GM12878 (cell line): Measurements from ENCODE around the gene TMEM208. TPM values are rescaled to one million over a fixed set of nuclear protein-coding genes. Genes with fewer than 3 reads are reported as not detected.

ENCODE experiments used
- ATAC-seq: fragments of 200-7000 bp; cut with Tn5 transposase; 3 replicates; pipeline ENCODE4 v1.9.1; 2020; ENCODE audit warnings: mild to moderate bottlenecking, moderate library complexity
- BruUV-seq: library from RNA; stranded (reverse); fragments of 400-500 nt; replicated peaks from 2 replicates; lab custom pipeline; 2021; lab: Mats Ljungman, UMichigan
- CTCF ChIA-PET: fragments of 300-600 bp; sonication (Branson Sonifier 250); formaldehyde crosslinking; extraction: SDS; loops from one replicate; lab custom pipeline; 2021; ENCODE audit warnings: inconsistent platforms; lab: Yijun Ruan, JAX
- POLR2A ChIA-PET: fragments of 350-600 bp; formaldehyde crosslinking; extraction: SDS; loops from one replicate; lab custom pipeline; 2021; ENCODE audit warnings: inconsistent platforms; lab: Charles Lee
- RAD21 ChIA-PET: fragments of 300-600 bp; sonication (Branson Sonifier 250); formaldehyde crosslinking; loops from one replicate; lab custom pipeline; 2023; ENCODE audit warnings: antibody characterized with exemption; ENCODE audit not compliant: unreplicated experiment; lab: Charles Lee
- SMC1A ChIA-PET: fragments of 300-600 bp; sonication (Branson Sonifier 250); formaldehyde crosslinking; loops from one replicate; lab custom pipeline; 2023; ENCODE audit not compliant: unreplicated experiment, uncharacterized antibody; lab: Charles Lee
- DNase-seq: peaks from one replicate; pipeline ENCODE4 v3.0.0-alpha.2; 2011; ENCODE audit warnings: low read depth, low spot score
- FAIRE-seq: peaks from 3 replicates; lab custom pipeline; 2011; peaks lifted over from hg19 to GRCh38; lab: Jason Lieb, UNC
- H2AFZ ChIP-seq: 2 replicates; pipeline ENCODE4 v1.6.0; 2011; ENCODE audit warnings: low read depth, low read length, control low read depth; ENCODE audit not compliant: control insufficient read depth
- H3K27ac ChIP-seq: 2 replicates; pipeline ENCODE4 v1.5.1; 2011; ENCODE audit warnings: control low read depth; ENCODE audit not compliant: control insufficient read depth, insufficient read depth
- H3K27me3 ChIP-seq, 2 experiments: replicated peaks in 1 of 2; 2 replicates each; pipeline versions ENCODE4 v1.6.0 to v1.6.1; 2011; ENCODE audit warnings: low read length in 1 of 2; ENCODE audit not compliant: control insufficient read depth in 2 of 2, insufficient read depth in 2 of 2
- H3K36me3 ChIP-seq, 2 experiments: 2 replicates each; pipeline ENCODE4 v1.5.1; 2011; ENCODE audit warnings: low read length in 1 of 2; ENCODE audit not compliant: control insufficient read depth in 2 of 2, insufficient read depth in 2 of 2
- H3K4me1 ChIP-seq: 2 replicates; pipeline ENCODE4 v1.6.1; 2011; ENCODE audit warnings: mild to moderate bottlenecking, low read length, moderate library complexity, mixed read lengths; ENCODE audit not compliant: control insufficient read depth, insufficient read depth
- H3K4me2 ChIP-seq: 2 replicates; pipeline ENCODE4 v1.6.0; 2011; ENCODE audit warnings: control low read depth; ENCODE audit not compliant: control insufficient read depth, insufficient read depth
- H3K4me3 ChIP-seq: fragments of 200-600 bp; sonication (generic); 2 replicates; pipeline ENCODE4 v1.5.1; 2016
- H3K79me2 ChIP-seq: 2 replicates; pipeline ENCODE4 v1.6.0; 2011; ENCODE audit warnings: low read length; ENCODE audit not compliant: control insufficient read depth, insufficient read depth
- H3K9ac ChIP-seq: 2 replicates; pipeline ENCODE4 v1.8.0; 2011; ENCODE audit warnings: low read length, control low read depth, mixed read lengths; ENCODE audit not compliant: control insufficient read depth, insufficient read depth
- H3K9me3 ChIP-seq: replicated peaks from 3 replicates; pipeline ENCODE4 v1.5.1; 2011; ENCODE audit warnings: mild to moderate bottlenecking, low read length; ENCODE audit not compliant: control insufficient read depth, insufficient read depth
- H4K20me1 ChIP-seq: 2 replicates; pipeline ENCODE4 v1.6.0; 2011; ENCODE audit not compliant: control insufficient read depth, insufficient read depth
- CREB1 ChIP-seq: IDR thresholded peaks from 2 replicates; pipeline ENCODE4 v1.6.1; 2012; ENCODE audit warnings: low read depth, mild to moderate bottlenecking, inconsistent platforms
- POLR2A ChIP-seq: IDR thresholded peaks from 2 replicates; pipeline ENCODE4 v1.6.1; 2011; ENCODE audit warnings: low read depth, mild to moderate bottlenecking, low read length
- POLR2AphosphoS2 ChIP-seq: IDR thresholded peaks from 2 replicates; pipeline ENCODE4 v1.6.1; 2011; ENCODE audit warnings: low read depth, mild to moderate bottlenecking, low read length, improper control_type of control experiment, moderate library complexity
- POLR2AphosphoS5 ChIP-seq: IDR thresholded peaks from 2 replicates; pipeline ENCODE4 v1.6.1; 2011; ENCODE audit warnings: mild to moderate bottlenecking, low read length, inconsistent platforms
- SMC3 ChIP-seq: IDR thresholded peaks from 2 replicates; pipeline ENCODE4 v1.6.1; 2011; ENCODE audit warnings: low read length, improper control_type of control experiment, borderline replicate concordance
- WGBS: methylation state at CpG from one replicate; pipeline ENCODE4 v1.1.6; 2016; ENCODE audit warnings: low lambda C conversion rate; ENCODE audit not compliant: insufficient replicate concordance, insufficient coverage; ENCODE audit errors: missing lambda C conversion rate; 5-methylcytosine and 5-hydroxymethylcytosine counted together
- in situ Hi-C: fragments of 300-500 bp; cut with MboI; formaldehyde crosslinking; loops from 9 replicates; pipeline ENCODE4 v1.14.3; 2018; ENCODE audit warnings: mixed read lengths
- intact Hi-C: fragments of 100-400 bp; cut with micrococcal nuclease; formaldehyde crosslinking; loops from one replicate; pipeline ENCODE4 v1.14.2; 2022; ENCODE audit not compliant: unreplicated experiment
- polyA plus RNA-seq, 11 experiments: library from polyadenylated mRNA; depleted of rRNA in 4 of 11; unstranded in 6 of 11; stranded (reverse) in 5 of 11; fragments of >200 nt; fragmentation: Nextera tagmentation in 4 of 11; fragmentation: Illumina TruSeq in 1 of 11; extraction: Ambion mirVana in 4 of 11; extraction: Trizol in 1 of 11; gene quantifications; 1 replicate in 1 of 11; 2 replicates in 10 of 11; pipeline versions ENCODE4 v1.2.1 to v1.2.3, GENCODE V29; 2011 to 2016; ENCODE audit warnings: inconsistent platforms in 2 of 11, missing spikeins in 2 of 11, low read depth in 1 of 11
- total RNA-seq, 4 experiments: library from RNA; depleted of rRNA in 3 of 4; stranded (reverse); fragments of >200 nt in 3 of 4; fragmentation: Illumina TruSeq in 1 of 4; extraction: Trizol in 1 of 4; gene quantifications; 2 replicates each; pipeline versions ENCODE4 v1.2.1 to v1.2.3, GENCODE V29; 2013 to 2021
- TF ChIP-seq, protein P1 (sequence below): IDR thresholded peaks from 2 replicates; pipeline ENCODE4 v1.6.1; 2012; ENCODE audit warnings: mild to moderate bottlenecking, low read depth, low read length

TMEM208 gene
- total and polyA plus RNA-seq, 10 of the 15 experiments (the other 5 are each of a cell fraction or from before 2014, with no cell fraction given), result 34.1 to 244 (median 54.1) TPM

DNA sequence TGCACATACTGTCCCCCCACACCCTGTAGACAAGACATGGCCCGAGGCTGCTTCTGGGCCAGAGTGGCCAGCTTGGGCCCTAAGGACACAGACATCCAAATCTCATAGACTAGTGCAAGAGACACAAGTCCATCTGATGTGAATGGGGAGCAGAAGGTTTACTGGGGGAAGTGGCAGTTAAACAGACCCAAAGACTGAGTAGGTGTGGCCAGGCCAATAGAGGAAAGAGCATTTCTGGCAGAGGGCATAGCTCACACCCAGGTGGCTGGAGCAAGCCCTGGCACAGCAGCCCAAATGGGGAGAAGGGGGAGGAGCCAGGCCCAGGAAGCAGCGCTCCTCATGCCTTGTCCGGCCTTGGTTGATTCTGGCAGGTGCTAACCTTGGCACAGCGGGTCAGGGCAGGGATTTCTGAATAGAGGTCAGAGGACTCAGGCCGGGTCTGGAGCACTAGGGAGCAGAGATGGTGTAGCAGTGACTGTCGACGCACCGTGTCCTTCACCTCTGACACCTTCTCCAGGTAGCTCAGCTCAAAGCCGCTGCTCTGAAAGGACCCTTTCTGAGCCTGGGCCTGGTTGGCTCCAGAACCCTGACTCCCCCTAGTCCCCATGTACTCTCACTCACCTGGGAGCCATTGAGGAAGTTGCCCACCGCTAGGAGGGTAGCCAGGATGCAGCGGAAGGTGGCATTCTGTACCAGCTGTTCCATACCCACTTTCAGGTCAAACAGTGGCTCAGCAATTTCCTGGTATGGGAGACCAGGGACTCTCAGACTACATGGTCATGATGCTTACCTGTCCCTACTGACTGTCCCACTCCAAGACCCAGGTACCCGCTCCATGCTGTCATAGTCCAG lies 4.1 kb downstream of the TMEM208 start:
- CTCF ChIA-PET, result interaction anchor here (1.2 to 2.0 kb wide), 2 partner anchors 16 to 76 kb away, joined by 3 to 7 read pairs; partner anchors contain the start of gene FHOD1
- H4K20me1 ChIP-seq, result no peaks in the 10 kb centered on the region
- TF ChIP-seq POLR2AphosphoS2, result peak; percentile 42; the same call in 1 of the 2 replicates
- TF ChIP-seq POLR2AphosphoS5, result peak; percentile 46
- TF ChIP-seq CREB1, result no peak
- TF ChIP-seq POLR2A, result peak; percentile 14; the same call in 1 of the 2 replicates

DNA sequence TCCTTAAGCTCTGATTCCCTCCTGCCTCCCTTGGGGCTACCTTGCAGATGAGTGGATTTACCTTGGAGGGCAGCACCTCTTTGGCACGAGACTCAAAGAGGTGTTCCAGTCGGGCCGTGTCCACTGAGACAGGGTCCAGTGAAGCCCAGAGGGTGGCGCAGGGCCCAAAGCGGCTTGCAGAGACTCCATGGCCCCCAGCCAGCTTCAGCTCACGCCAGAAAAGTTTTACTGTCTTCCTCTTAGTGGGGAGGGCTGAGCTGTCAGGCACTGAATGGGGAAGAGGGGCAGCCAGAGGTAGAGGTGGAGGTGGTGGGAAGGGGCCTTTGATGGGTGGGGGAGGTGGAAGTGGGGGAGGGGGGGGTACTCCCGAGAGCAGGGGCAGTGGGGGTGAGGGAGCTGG lies 6.7 kb downstream of the TMEM208 start:
- ChIA-PET SMC1A (interaction anchor here (1.9 kb wide), 1 partner anchor 11 kb away, joined by 6 read pairs; no protein-coding TSS in a partner anchor), POLR2A (no interaction called here), CTCF (no interaction called here), RAD21 (no interaction called here)
- TF ChIP-seq, protein P1, sequence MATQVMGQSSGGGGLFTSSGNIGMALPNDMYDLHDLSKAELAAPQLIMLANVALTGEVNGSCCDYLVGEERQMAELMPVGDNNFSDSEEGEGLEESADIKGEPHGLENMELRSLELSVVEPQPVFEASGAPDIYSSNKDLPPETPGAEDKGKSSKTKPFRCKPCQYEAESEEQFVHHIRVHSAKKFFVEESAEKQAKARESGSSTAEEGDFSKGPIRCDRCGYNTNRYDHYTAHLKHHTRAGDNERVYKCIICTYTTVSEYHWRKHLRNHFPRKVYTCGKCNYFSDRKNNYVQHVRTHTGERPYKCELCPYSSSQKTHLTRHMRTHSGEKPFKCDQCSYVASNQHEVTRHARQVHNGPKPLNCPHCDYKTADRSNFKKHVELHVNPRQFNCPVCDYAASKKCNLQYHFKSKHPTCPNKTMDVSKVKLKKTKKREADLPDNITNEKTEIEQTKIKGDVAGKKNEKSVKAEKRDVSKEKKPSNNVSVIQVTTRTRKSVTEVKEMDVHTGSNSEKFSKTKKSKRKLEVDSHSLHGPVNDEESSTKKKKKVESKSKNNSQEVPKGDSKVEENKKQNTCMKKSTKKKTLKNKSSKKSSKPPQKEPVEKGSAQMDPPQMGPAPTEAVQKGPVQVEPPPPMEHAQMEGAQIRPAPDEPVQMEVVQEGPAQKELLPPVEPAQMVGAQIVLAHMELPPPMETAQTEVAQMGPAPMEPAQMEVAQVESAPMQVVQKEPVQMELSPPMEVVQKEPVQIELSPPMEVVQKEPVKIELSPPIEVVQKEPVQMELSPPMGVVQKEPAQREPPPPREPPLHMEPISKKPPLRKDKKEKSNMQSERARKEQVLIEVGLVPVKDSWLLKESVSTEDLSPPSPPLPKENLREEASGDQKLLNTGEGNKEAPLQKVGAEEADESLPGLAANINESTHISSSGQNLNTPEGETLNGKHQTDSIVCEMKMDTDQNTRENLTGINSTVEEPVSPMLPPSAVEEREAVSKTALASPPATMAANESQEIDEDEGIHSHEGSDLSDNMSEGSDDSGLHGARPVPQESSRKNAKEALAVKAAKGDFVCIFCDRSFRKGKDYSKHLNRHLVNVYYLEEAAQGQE, result no peak
- TF ChIP-seq SMC3, result no peak
- Histone ChIP-seq H3K27ac (no peak overlapping the region), H3K9ac (no peak overlapping the region), H3K36me3 (peaks cover 34 to 56% of the 10 kb centered on the region in 2 experiments; a peak in 3 of 4 replicates), H4K20me1 (no peaks in the 10 kb centered on the region), H3K9me3 (no peaks in the 10 kb centered on the region), H3K4me2 (no peak overlapping the region), H3K79me2 (no peaks in the 10 kb centered on the region), H2AFZ (no peak overlapping the region), H3K4me1 (no peaks in the 10 kb centered on the region), H3K4me3 (no peak overlapping the region), H3K27me3 (no peaks in the 10 kb centered on the region)
- ATAC-seq (no peak), FAIRE-seq (no peak), DNase-seq (no peak)
- in situ Hi-C loops, result no loop called here
- intact Hi-C loops, result no loop called here
- WGBS, result 74% methylated on average over 7 of the region's 7 CpGs
- no TSS peak for BruUV-seq

More for the DNA sequence above, 4.1 kb downstream of the TMEM208 start:
- H3K9ac ChIP-seq, result no peak overlapping the region
- ChIA-PET SMC1A (no interaction called here), RAD21 (no interaction called here), POLR2A (interaction anchor here (0.5 kb wide), 1 partner anchor 147 kb away, joined by 11 read pairs; no protein-coding TSS in a partner anchor)
- WGBS, result 95% methylated on average over 12 of the region's 12 CpGs
- intact Hi-C loops (no loop called here), in situ Hi-C loops (no loop called here)
- H2AFZ ChIP-seq, result no peak overlapping the region
- BruUV-seq, result no TSS peak
- FAIRE-seq (no peak), ATAC-seq (no peak), DNase-seq (no peak)
- H3K4me3 ChIP-seq, result no peak overlapping the region
- peaks cover 19 to 38% of the 10 kb centered on the region in 2 experiments; a peak in 3 of 4 replicates for H3K36me3 ChIP-seq
- no peak overlapping the region for H3K4me2 ChIP-seq
- no peaks in the 10 kb centered on the region for H3K9me3 ChIP-seq
- H3K27ac ChIP-seq, result no peak overlapping the region
- H3K4me1 ChIP-seq, result peaks cover 7% of the 10 kb centered on the region; the same call in 1 of the 2 replicates
- H3K27me3 ChIP-seq, result no peaks in the 10 kb centered on the region
- peaks cover 18% of the 10 kb centered on the region for H3K79me2 ChIP-seq
